Loucy (cell line): Measurements from ENCODE around the gene TIMM10B.

ENCODE experiments used
- H2AFZ ChIP-seq: fragments of 200-600 bp; sonication (generic); 2 replicates; pipeline ENCODE4 v1.6.0; 2016; ENCODE audit warnings: antibody characterized with exemption, mild to moderate bottlenecking, low read length, moderate library complexity
- H3F3A ChIP-seq: fragments of 200-600 bp; 2 replicates; pipeline ENCODE4 v1.6.0; 2016; ENCODE audit warnings: antibody characterized with exemption, low read depth, mild to moderate bottlenecking
- H3K27me3 ChIP-seq: fragments of 200-600 bp; sonication (generic); 2 replicates; pipeline ENCODE4 v1.6.1; 2014; ENCODE audit warnings: low read length, mild to moderate bottlenecking; ENCODE audit not compliant: insufficient read depth, poor library complexity, severe bottlenecking
- H3K36me3 ChIP-seq: fragments of 200-600 bp; sonication (generic); 2 replicates; pipeline ENCODE4 v1.6.1; 2016; ENCODE audit warnings: low read length; ENCODE audit not compliant: insufficient read depth
- H3K4me1 ChIP-seq: fragments of 200-600 bp; sonication (generic); 2 replicates; pipeline ENCODE4 v1.5.1; 2014; ENCODE audit warnings: low read length, mild to moderate bottlenecking; ENCODE audit not compliant: insufficient read depth, poor library complexity, severe bottlenecking
- H3K4me2 ChIP-seq: fragments of 200-600 bp; sonication (generic); 2 replicates; pipeline ENCODE4 v1.6.0; 2014; ENCODE audit warnings: antibody characterized with exemption, low read length, low read depth, mild to moderate bottlenecking; ENCODE audit not compliant: poor library complexity, severe bottlenecking
- H3K4me3 ChIP-seq: fragments of 200-600 bp; sonication (generic); 2 replicates; pipeline ENCODE4 v1.5.1; 2014; ENCODE audit warnings: low read length, mild to moderate bottlenecking, mixed read lengths; ENCODE audit not compliant: poor library complexity, severe bottlenecking
- H3K79me2 ChIP-seq: fragments of 200-600 bp; sonication (generic); 2 replicates; pipeline ENCODE4 v1.6.1; 2014; ENCODE audit warnings: low read length; ENCODE audit not compliant: insufficient read depth
- H3K9ac ChIP-seq: fragments of 200-600 bp; sonication (generic); 2 replicates; pipeline ENCODE4 v1.6.0; 2014; ENCODE audit warnings: mild to moderate bottlenecking, low read depth, low read length, moderate library complexity; ENCODE audit not compliant: poor library complexity, severe bottlenecking
- H3K9me2 ChIP-seq: fragments of 200-600 bp; sonication (generic); replicated peaks from 2 replicates; pipeline ENCODE4 v1.6.1; 2016; ENCODE audit warnings: low read depth, low read length, mixed read lengths
- H3K9me3 ChIP-seq: fragments of 200-600 bp; sonication (generic); 2 replicates; pipeline ENCODE4 v1.6.1; 2014; ENCODE audit warnings: mild to moderate bottlenecking, antibody characterized with exemption, low read length, low read depth; ENCODE audit not compliant: insufficient read depth
- H4K20me1 ChIP-seq: fragments of 200-600 bp; sonication (generic); 2 replicates; pipeline ENCODE4 v1.6.0; 2014; ENCODE audit warnings: antibody characterized with exemption, low read length, mild to moderate bottlenecking; ENCODE audit not compliant: insufficient read depth, poor library complexity, severe bottlenecking
- EZH2phosphoT487 ChIP-seq: fragments of 200-600 bp; IDR thresholded peaks from 2 replicates; pipeline ENCODE4 v1.6.1; 2018; ENCODE audit warnings: antibody characterized with exemption, mild to moderate bottlenecking, moderate library complexity, borderline replicate concordance
- TF ChIP-seq, protein P1 (sequence below): fragments of 200-600 bp; sonication (generic); conservative IDR thresholded peaks from 2 replicates; pipeline ENCODE4 v1.5.1; 2014; ENCODE audit warnings: mild to moderate bottlenecking, antibody characterized with exemption, low read length

The TIMM10B gene

GRCh38 chr11:6530848-6531247, 49.5 kb downstream of the TIMM10B start:
- TF ChIP-seq, protein P1, sequence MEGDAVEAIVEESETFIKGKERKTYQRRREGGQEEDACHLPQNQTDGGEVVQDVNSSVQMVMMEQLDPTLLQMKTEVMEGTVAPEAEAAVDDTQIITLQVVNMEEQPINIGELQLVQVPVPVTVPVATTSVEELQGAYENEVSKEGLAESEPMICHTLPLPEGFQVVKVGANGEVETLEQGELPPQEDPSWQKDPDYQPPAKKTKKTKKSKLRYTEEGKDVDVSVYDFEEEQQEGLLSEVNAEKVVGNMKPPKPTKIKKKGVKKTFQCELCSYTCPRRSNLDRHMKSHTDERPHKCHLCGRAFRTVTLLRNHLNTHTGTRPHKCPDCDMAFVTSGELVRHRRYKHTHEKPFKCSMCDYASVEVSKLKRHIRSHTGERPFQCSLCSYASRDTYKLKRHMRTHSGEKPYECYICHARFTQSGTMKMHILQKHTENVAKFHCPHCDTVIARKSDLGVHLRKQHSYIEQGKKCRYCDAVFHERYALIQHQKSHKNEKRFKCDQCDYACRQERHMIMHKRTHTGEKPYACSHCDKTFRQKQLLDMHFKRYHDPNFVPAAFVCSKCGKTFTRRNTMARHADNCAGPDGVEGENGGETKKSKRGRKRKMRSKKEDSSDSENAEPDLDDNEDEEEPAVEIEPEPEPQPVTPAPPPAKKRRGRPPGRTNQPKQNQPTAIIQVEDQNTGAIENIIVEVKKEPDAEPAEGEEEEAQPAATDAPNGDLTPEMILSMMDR, result no peak
- no peak for TF ChIP-seq EZH2phosphoT487
- no peaks in the 10 kb centered on the region for H3K4me1 ChIP-seq
- H3K4me2 ChIP-seq, result no peak overlapping the region
- no peaks in the 10 kb centered on the region for H3K79me2 ChIP-seq
- H4K20me1 ChIP-seq, result no peaks in the 10 kb centered on the region
- no peak overlapping the region for H3K4me3 ChIP-seq
- H3F3A ChIP-seq, result no peaks in the 10 kb centered on the region
- H3K27me3 ChIP-seq, result no peaks in the 10 kb centered on the region
- H3K9ac ChIP-seq, result no peak overlapping the region
- H3K9me3 ChIP-seq, result no peaks in the 10 kb centered on the region
- no peaks in the 10 kb centered on the region for H3K36me3 ChIP-seq
- H2AFZ ChIP-seq, result no peak overlapping the region
- no peaks in the 10 kb centered on the region for H3K9me2 ChIP-seq

DNA sequence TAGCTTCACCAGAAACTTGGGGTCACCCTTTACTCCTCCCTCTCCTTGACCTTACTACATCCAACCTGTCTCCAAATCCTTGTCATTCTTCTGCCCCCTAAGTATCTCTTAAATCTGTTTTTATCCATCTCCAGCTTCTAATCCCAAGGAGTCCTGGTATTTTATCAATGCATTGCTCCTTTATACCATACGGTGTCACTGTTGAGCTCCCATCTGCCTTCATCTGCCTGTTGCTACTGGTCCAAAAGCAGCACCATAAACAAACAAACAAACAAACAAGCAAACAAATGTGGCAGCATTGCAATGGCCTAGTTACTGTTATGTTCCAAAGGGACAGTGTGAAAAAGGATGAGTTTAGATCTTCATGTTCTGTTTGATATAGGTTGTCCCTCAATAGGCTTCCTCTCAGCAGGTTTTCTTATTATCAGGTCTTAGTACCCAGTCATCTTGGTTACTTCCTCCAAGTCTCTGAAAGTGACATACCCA, 50.0 kb downstream of the TIMM10B start:
- Histone ChIP-seq H3K4me2 (no peak overlapping the region), H3K36me3 (no peaks in the 10 kb centered on the region), H3K9ac (no peak overlapping the region), H4K20me1 (no peaks in the 10 kb centered on the region), H3K4me1 (no peaks in the 10 kb centered on the region), H3F3A (no peaks in the 10 kb centered on the region), H3K79me2 (no peaks in the 10 kb centered on the region), H2AFZ (no peak overlapping the region), H3K9me2 (no peaks in the 10 kb centered on the region), H3K27me3 (no peaks in the 10 kb centered on the region), H3K4me3 (no peak overlapping the region), H3K9me3 (no peaks in the 10 kb centered on the region)
- TF ChIP-seq EZH2phosphoT487, result no peak
- TF ChIP-seq, protein P1, result peak; percentile 90
